ENCODE results near the gene UBE2C. TPM values are rescaled to one million over a fixed set of nuclear protein-coding genes. Genes with fewer than 3 reads are reported as not detected.
A peak's percentile ranks its signal among the peaks of the same experiment; 100 is the strongest.

The UBE2C gene
- total RNA-seq, 1 experiment from 2014 or later = 249 TPM

- Histone ChIP-seq H3K4me1 (ENCODE audit: insufficient read depth, low read length, poor library complexity, severe bottlenecking) (peaks cover 5% of the 10 kb centered on the region), H3K27ac (ENCODE audit: low read depth, low read length, poor library complexity, severe bottlenecking) (no peak overlapping the region), H3K9me3 (ENCODE audit: low read depth, low read length, poor library complexity, severe bottlenecking) (no peaks in the 10 kb centered on the region), H3K4me3 (ENCODE audit: low read depth, low read length, poor library complexity, severe bottlenecking) (peak overlapping the region; percentile 78), H3K36me3 (ENCODE audit: insufficient read depth, low read length, poor library complexity, severe bottlenecking) (no peaks in the 10 kb centered on the region), H3K27me3 (replicated peaks; ENCODE audit: insufficient read depth, low read depth, low read length, poor library complexity) (no peaks in the 10 kb centered on the region)
- ChIA-PET CTCF (no interaction called here), POLR2A (ENCODE audit: low non-redundant PET) (interaction anchor here (0.5 kb wide), 1 partner anchor 8 kb away, joined by 5 read pairs; no protein-coding TSS in a partner anchor)
- TF ChIP-seq CTCF (conservative IDR thresholded peaks at IDR 0.05; ENCODE audit: low read depth, low read length) = no peak
- TF ChIP-seq EZH2 (IDR thresholded peaks at IDR 0.05; ENCODE audit: borderline replicate concordance, low read depth, low read length, poor library complexity, severe bottlenecking) = no peak
- intact Hi-C loops (cut with micrococcal nuclease; ENCODE audit: unreplicated experiment) = no loop called here
- peak; percentile 29 for DNase-seq (ENCODE audit: low spot score)
- no TSS peak for BruUV-seq (replicated peaks)
Measured at GRCh38 chr20:45857882-45858216, 45.4 kb downstream of the UBE2C start.

GRCh38 chr20:45859916-45860315, 47.5 kb downstream of the UBE2C start:
- no peaks in the 10 kb centered on the region for H3K9me3 ChIP-seq (ENCODE audit: low read depth, low read length, poor library complexity, severe bottlenecking)
- H3K36me3 ChIP-seq (ENCODE audit: insufficient read depth, low read length, poor library complexity, severe bottlenecking) = no peaks in the 10 kb centered on the region
- H3K27ac ChIP-seq (ENCODE audit: low read depth, low read length, poor library complexity, severe bottlenecking) = no peak overlapping the region
- H3K27me3 ChIP-seq (replicated peaks; ENCODE audit: insufficient read depth, low read depth, low read length, poor library complexity) = no peaks in the 10 kb centered on the region
- no TSS peak for BruUV-seq (replicated peaks)
- intact Hi-C loops (cut with micrococcal nuclease; ENCODE audit: unreplicated experiment) = no loop called here
- ChIA-PET POLR2A (ENCODE audit: low non-redundant PET) (interaction anchor here (0.5 kb wide), 1 partner anchor 47 kb away, joined by 3 read pairs; the partner anchor contains the start of gene UBE2C), CTCF (no interaction called here)
- no peak for TF ChIP-seq CTCF (conservative IDR thresholded peaks at IDR 0.05; ENCODE audit: low read depth, low read length)
- no peak overlapping the region for H3K4me3 ChIP-seq (ENCODE audit: low read depth, low read length, poor library complexity, severe bottlenecking)
- no peak for DNase-seq (ENCODE audit: low spot score)
- peaks cover 5% of the 10 kb centered on the region for H3K4me1 ChIP-seq (ENCODE audit: insufficient read depth, low read length, poor library complexity, severe bottlenecking)

GRCh38 chr20:45860560-45861220, 48.2 kb downstream of the UBE2C start:
- no peak for DNase-seq (ENCODE audit: low spot score)
- H3K36me3 ChIP-seq (ENCODE audit: insufficient read depth, low read length, poor library complexity, severe bottlenecking) = no peaks in the 10 kb centered on the region
- no peaks in the 10 kb centered on the region for H3K9me3 ChIP-seq (ENCODE audit: low read depth, low read length, poor library complexity, severe bottlenecking)
- H3K27me3 ChIP-seq (replicated peaks; ENCODE audit: insufficient read depth, low read depth, low read length, poor library complexity) = no peaks in the 10 kb centered on the region
- no peak overlapping the region for H3K27ac ChIP-seq (ENCODE audit: low read depth, low read length, poor library complexity, severe bottlenecking)
- H3K4me3 ChIP-seq (ENCODE audit: low read depth, low read length, poor library complexity, severe bottlenecking) = no peak overlapping the region
- intact Hi-C loops (cut with micrococcal nuclease; ENCODE audit: unreplicated experiment) = no loop called here
- CTCF ChIA-PET = no interaction called here
- no TSS peak for BruUV-seq (replicated peaks)
- peaks cover 5% of the 10 kb centered on the region for H3K4me1 ChIP-seq (ENCODE audit: insufficient read depth, low read length, poor library complexity, severe bottlenecking)
- POLR2A ChIA-PET (ENCODE audit: low non-redundant PET) = no interaction called here
- TF ChIP-seq EZH2 (IDR thresholded peaks at IDR 0.05; ENCODE audit: borderline replicate concordance, low read depth, low read length, poor library complexity, severe bottlenecking) (no peak), CTCF (conservative IDR thresholded peaks at IDR 0.05; ENCODE audit: low read depth, low read length) (no peak)

All from A673 (cell line).